PC-3 (cell line): Measurements from ENCODE around the gene CDC25A.

Source experiments
- CTCF ChIP-seq: fragments of 300-600 bp; sonication (generic); conservative IDR thresholded peaks from 2 replicates; pipeline ENCODE4 v1.5.1; 2017; ENCODE audit warnings: antibody characterized with exemption, low read depth, mild to moderate bottlenecking, low read length
- EZH2 ChIP-seq: fragments of 300-600 bp; sonication (generic); IDR thresholded peaks from one replicate; pipeline ENCODE4 v1.6.1; 2017; ENCODE audit warnings: antibody characterized with exemption, mild to moderate bottlenecking, low read length; ENCODE audit not compliant: unreplicated experiment

- TF ChIP-seq CTCF = no peak
- TF ChIP-seq EZH2 = no peak
These were observed 45.3 kb upstream of the CDC25A start for GRCh38 chr3:48233542-48233941.
